Stimulated activated naive CD4-positive, alpha-beta T cell treated with Interleukin-2 at 50 U/mL for 16 hours (primary cell): ENCODE data around the gene ZSWIM7.
A peak's percentile ranks its signal among the peaks of the same experiment; 100 is the strongest.

Experiments
- DNase-seq: peaks from one replicate; lab custom pipeline; 2025; lab: John Stamatoyannopoulos, UW

ZSWIM7 gene

GRCh38 chr17:15999141-15999973 lies at the start of gene ZSWIM7, which contains the start of gene TTC19:
TSS of gene ZSWIM7 (minus strand) at chr17:15999704. CDS start at chr17:15999594, 110 bp downstream.
TSS of gene TTC19 (plus strand) at chr17:15999824. CDS start at chr17:15999849, 25 bp downstream.
- DNase-seq, result peak; percentile 90

- DNase-seq, result no peak
These were observed 49.4 kb upstream of the ZSWIM7 start for GRCh38 chr17:16048811-16049449.

GRCh38 chr17:16046966-16047365 lies 47.5 kb upstream of the ZSWIM7 start:
- no peak for DNase-seq

GRCh38 chr17:16044487-16044886 lies 45.0 kb upstream of the ZSWIM7 start:
- no peak for DNase-seq

- DNase-seq, result no peak
These were observed 41.3 kb upstream of the ZSWIM7 start for GRCh38 chr17:16040710-16041251.

- no peak for DNase-seq
These were observed 38.1 kb upstream of the ZSWIM7 start for GRCh38 chr17:16037636-16038035.

GRCh38 chr17:16036261-16036660 lies 36.8 kb upstream of the ZSWIM7 start:
- no peak for DNase-seq

GRCh38 chr17:16033729-16034349 lies 34.3 kb upstream of the ZSWIM7 start:
- DNase-seq, result no peak

- peak; percentile 59 for DNase-seq
These were observed 28.4 kb upstream of the ZSWIM7 start for GRCh38 chr17:16027708-16028584.

- DNase-seq, result no peak
These were observed 27.4 kb upstream of the ZSWIM7 start for GRCh38 chr17:16026895-16027294.

GRCh38 chr17:16025202-16025601 lies 25.7 kb upstream of the ZSWIM7 start:
- DNase-seq, result no peak

GRCh38 chr17:16023881-16024280 lies 24.4 kb upstream of the ZSWIM7 start:
- DNase-seq, result no peak

- no peak for DNase-seq
These were observed 19.8 kb upstream of the ZSWIM7 start for GRCh38 chr17:16019347-16019746.

GRCh38 chr17:16013943-16014407 lies 14.5 kb upstream of the ZSWIM7 start:
- DNase-seq, result no peak

GRCh38 chr17:16007439-16007838 lies 7.9 kb upstream of the ZSWIM7 start:
- DNase-seq, result no peak

- no peak for DNase-seq
These were observed 6.1 kb upstream of the ZSWIM7 start for GRCh38 chr17:16005636-16006035.

- no peak for DNase-seq
These were observed 4.3 kb upstream of the ZSWIM7 start for GRCh38 chr17:16003841-16004240.

- no peak for DNase-seq
These were observed 3.3 kb upstream of the ZSWIM7 start for GRCh38 chr17:16002708-16003260.

- no peak for DNase-seq
These were observed 1.9 kb upstream of the ZSWIM7 start for GRCh38 chr17:16001226-16001897.

- peak; percentile 43 for DNase-seq
These were observed 697 bp upstream of the ZSWIM7 start for GRCh38 chr17:15999974-16000827.
